Measurements from ENCODE around the gene SV2B.

DNA sequence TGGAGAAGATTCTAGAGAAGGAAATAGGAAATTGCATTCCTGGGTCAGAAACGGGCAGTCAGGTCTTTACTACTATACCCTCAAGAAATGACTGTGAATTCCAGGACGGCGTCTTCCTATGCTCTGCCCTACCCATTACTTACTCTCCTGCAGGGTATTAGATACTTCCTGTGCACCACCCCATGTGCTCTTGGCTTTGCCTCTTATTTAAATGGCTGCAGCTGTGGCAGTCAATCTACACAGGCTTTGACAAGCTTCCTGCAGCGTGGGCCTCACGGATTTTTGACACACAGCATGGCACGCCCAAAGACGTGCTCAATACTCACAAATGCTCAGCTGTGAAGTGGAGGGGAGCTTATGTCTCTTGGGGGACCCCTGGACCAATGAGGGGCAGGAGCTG is 206.1 kb downstream of the SV2B start:
- TF ChIP-seq CTCF (conservative IDR thresholded peaks at IDR 0.05) (no peak), EZH2 (IDR thresholded peaks at IDR 0.05; ENCODE audit: low read depth) (no peak)
